HepG2 (cell line): ENCODE measurements around the gene HMGN4. TPM values are rescaled to one million over a fixed set of nuclear protein-coding genes. Genes with fewer than 3 reads are reported as not detected.

Experiments used
- DMAP1 ChIP-seq: IDR thresholded peaks from 2 replicates; pipeline ENCODE4 v1.6.1; 2016
- KLF11 ChIP-seq: IDR thresholded peaks from 2 replicates; pipeline ENCODE4 v1.6.1; 2016; ENCODE audit warnings: missing compliant biosample characterization
- PHB2 ChIP-seq: fragments of 450-650 bp; IDR thresholded peaks from 2 replicates; pipeline ENCODE4 v1.6.1; 2018; ENCODE audit not compliant: partially characterized antibody
- REL ChIP-seq: sonication (generic); formaldehyde crosslinking; conservative IDR thresholded peaks from 2 replicates; pipeline ENCODE4 v1.8.0; 2022; ENCODE audit warnings: mild to moderate bottlenecking, missing genetic modification reagents, moderate library complexity
- SPEN ChIP-seq: sonication (generic); formaldehyde crosslinking; IDR thresholded peaks from 2 replicates; pipeline ENCODE4 v1.5.1; 2020; ENCODE audit warnings: low read depth, mild to moderate bottlenecking, missing genetic modification reagents
- TBX3 ChIP-seq: fragments of 450-650 bp; IDR thresholded peaks from 2 replicates; pipeline ENCODE4 v1.6.1; 2017; ENCODE audit warnings: antibody characterized with exemption, mild to moderate bottlenecking, inconsistent platforms, borderline replicate concordance
- ZFP37 ChIP-seq: sonication (generic); formaldehyde crosslinking; IDR thresholded peaks from 2 replicates; pipeline ENCODE4 v1.4.0; 2020; ENCODE audit warnings: missing genetic modification reagents, borderline replicate concordance
- ZNF232 ChIP-seq: sonication (generic); formaldehyde crosslinking; IDR thresholded peaks from 2 replicates; pipeline ENCODE4 v1.4.0; 2020; ENCODE audit warnings: missing genetic modification reagents, borderline replicate concordance
- ZNF724P ChIP-seq: sonication (generic); formaldehyde crosslinking; IDR thresholded peaks from 2 replicates; pipeline ENCODE4 v1.8.0; 2022; ENCODE audit warnings: missing genetic modification reagents, borderline replicate concordance
- polyA plus RNA-seq, 8 experiments: library from polyadenylated mRNA; depleted of rRNA in 3 of 8; stranded (reverse) in 7 of 8; unstranded in 1 of 8; fragments of >200 nt; fragmentation: Illumina TruSeq in 4 of 8; extraction: Trizol in 4 of 8; gene quantifications; 2 replicates each; pipeline versions ENCODE4 v1.2.1 to v1.2.3, GENCODE V29; 2011 to 2016; ENCODE audit warnings: low read depth in 4 of 8, missing spikeins in 1 of 8, mixed read lengths in 1 of 8; ENCODE audit not compliant: insufficient read depth in 1 of 8
- total RNA-seq, 5 experiments: library from RNA; depleted of rRNA; stranded (reverse); fragments of >200 nt; fragmentation: Illumina TruSeq; extraction: Trizol; gene quantifications; 2 replicates each; pipeline ENCODE4 v1.2.3, GENCODE V29; 2016; ENCODE audit warnings: low read depth in 1 of 5
- TF ChIP-seq, protein P1 (sequence below): sonication (generic); formaldehyde crosslinking; IDR thresholded peaks from one replicate; pipeline ENCODE4 v1.5.1; 2020; ENCODE audit warnings: mild to moderate bottlenecking, missing genetic modification reagents; ENCODE audit errors: not compliant biosample characterization
- TF ChIP-seq, protein P2 (sequence below): sonication (generic); formaldehyde crosslinking; IDR thresholded peaks from 2 replicates; pipeline ENCODE4 v1.4.0; 2020; ENCODE audit warnings: mild to moderate bottlenecking, missing genetic modification reagents
- TF ChIP-seq, protein P3 (sequence below): sonication (generic); formaldehyde crosslinking; IDR thresholded peaks from 2 replicates; pipeline ENCODE4 v1.8.0; 2022; ENCODE audit warnings: mild to moderate bottlenecking, missing genetic modification reagents, moderate library complexity
- TF ChIP-seq, protein P4 (sequence below): fragments of 450-650 bp; IDR thresholded peaks from 2 replicates; pipeline ENCODE4 v1.6.1; 2017
- TF ChIP-seq, protein P5 (sequence below): sonication (generic); formaldehyde crosslinking; IDR thresholded peaks from 2 replicates; pipeline ENCODE4 v1.5.0; 2020; ENCODE audit warnings: missing genetic modification reagents
- TF ChIP-seq, protein P6 (sequence below): sonication (generic); formaldehyde crosslinking; IDR thresholded peaks from 2 replicates; pipeline ENCODE4 v1.9.0; 2021; ENCODE audit warnings: missing genetic modification reagents, mild to moderate bottlenecking, borderline replicate concordance

The HMGN4 gene
- total and polyA plus RNA-seq, 2 of the 13 experiments (the other 11 are each of a cell fraction or from before 2014, with no cell fraction given): 39.9 to 52.1 TPM

DNA sequence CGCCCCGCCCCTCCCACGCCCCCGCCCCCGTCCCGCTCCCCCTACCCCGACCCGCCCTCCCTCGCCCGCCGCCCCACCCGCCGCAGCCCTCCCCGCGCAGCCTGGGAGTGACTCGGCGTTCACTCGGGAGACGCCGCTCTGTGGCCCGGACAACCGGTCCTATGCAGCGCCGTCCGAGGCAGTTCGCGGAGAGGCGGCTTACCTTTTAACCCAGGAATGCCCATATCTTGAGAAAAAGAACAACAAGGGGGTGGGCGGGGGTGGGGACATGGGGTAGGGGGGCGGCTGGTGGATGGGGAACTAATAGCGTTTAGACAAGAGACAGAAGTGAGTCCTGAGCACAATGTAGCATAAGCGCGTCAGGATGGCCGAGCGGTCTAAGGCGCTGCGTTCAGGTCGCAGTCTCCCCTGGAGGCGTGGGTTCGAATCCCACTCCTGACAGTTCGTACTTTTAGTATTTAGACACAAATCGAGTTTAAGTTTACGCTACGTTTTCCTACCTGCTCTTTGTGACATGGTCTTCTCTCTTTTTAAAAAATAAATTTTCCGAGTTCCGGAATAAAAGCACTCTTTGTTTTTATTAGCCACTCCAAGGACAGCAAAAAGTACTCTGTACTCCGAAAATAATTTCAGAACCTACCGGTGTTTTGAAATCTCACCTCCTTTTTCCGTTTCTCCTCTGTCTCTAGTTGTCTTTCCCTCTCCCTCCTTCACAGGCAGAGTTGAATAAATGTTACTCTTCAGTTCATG is 17.1 kb upstream of the HMGN4 start (continued):
- TF ChIP-seq, protein P1, sequence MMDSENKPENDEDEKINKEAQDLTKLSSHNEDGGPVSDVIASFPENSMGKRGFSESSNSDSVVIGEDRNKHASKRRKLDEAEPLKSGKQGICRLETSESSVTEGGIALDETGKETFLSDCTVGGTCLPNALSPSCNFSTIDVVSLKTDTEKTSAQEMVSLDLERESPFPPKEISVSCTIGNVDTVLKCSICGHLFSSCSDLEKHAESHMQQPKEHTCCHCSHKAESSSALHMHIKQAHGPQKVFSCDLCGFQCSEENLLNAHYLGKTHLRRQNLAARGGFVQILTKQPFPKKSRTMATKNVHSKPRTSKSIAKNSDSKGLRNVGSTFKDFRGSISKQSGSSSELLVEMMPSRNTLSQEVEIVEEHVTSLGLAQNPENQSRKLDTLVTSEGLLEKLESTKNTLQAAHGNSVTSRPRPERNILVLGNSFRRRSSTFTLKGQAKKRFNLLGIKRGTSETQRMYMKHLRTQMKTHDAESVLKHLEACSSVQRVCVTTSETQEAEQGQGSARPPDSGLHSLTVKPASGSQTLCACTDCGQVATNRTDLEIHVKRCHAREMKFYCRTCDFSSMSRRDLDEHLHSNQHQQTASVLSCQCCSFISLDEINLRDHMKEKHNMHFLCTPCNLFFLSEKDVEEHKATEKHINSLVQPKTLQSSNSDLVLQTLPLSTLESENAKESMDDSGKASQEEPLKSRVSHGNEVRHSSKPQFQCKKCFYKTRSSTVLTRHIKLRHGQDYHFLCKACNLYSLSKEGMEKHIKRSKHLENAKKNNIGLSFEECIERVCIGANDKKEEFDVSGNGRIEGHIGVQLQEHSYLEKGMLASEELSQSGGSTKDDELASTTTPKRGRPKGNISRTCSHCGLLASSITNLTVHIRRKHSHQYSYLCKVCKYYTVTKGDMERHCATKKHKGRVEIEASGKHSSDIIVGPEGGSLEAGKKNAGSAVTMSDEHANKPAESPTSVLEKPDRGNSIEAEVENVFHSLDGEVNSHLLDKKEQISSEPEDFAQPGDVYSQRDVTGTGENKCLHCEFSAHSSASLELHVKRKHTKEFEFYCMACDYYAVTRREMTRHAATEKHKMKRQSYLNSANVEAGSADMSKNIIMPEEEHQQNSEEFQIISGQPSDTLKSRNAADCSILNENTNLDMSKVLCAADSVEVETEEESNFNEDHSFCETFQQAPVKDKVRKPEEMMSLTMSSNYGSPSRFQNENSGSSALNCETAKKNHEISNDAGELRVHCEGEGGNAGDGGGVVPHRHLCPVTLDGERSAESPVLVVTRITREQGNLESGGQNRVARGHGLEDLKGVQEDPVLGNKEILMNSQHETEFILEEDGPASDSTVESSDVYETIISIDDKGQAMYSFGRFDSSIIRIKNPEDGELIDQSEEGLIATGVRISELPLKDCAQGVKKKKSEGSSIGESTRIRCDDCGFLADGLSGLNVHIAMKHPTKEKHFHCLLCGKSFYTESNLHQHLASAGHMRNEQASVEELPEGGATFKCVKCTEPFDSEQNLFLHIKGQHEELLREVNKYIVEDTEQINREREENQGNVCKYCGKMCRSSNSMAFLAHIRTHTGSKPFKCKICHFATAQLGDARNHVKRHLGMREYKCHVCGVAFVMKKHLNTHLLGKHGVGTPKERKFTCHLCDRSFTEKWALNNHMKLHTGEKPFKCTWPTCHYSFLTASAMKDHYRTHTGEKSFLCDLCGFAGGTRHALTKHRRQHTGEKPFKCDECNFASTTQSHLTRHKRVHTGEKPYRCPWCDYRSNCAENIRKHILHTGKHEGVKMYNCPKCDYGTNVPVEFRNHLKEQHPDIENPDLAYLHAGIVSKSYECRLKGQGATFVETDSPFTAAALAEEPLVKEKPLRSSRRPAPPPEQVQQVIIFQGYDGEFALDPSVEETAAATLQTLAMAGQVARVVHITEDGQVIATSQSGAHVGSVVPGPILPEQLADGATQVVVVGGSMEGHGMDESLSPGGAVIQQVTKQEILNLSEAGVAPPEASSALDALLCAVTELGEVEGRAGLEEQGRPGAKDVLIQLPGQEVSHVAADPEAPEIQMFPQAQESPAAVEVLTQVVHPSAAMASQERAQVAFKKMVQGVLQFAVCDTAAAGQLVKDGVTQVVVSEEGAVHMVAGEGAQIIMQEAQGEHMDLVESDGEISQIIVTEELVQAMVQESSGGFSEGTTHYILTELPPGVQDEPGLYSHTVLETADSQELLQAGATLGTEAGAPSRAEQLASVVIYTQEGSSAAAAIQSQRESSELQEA: no peak
- TF ChIP-seq, protein P2, sequence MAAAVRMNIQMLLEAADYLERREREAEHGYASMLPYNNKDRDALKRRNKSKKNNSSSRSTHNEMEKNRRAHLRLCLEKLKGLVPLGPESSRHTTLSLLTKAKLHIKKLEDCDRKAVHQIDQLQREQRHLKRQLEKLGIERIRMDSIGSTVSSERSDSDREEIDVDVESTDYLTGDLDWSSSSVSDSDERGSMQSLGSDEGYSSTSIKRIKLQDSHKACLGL (CRISPR knock-in tag): no peak
- TF ChIP-seq ZFP37 (CRISPR knock-in tag) (0 out of 2 replicates have a peak, but pooled peaks have one; percentile 50), SPEN (CRISPR knock-in tag) (peak; percentile 42; the same call in 1 of the 2 replicates), REL (0 out of 2 replicates have a peak, but pooled peaks have one; percentile 42), ZNF232 (CRISPR knock-in tag) (peak; percentile 57; the same call in 1 of the 2 replicates), TBX3 (no peak), KLF11 (CRISPR knock-in tag) (peak; percentile 82; the same call in 1 of the 2 replicates), ZNF724P (CRISPR knock-in tag) (peak; percentile 20), PHB2 (no peak), DMAP1 (CRISPR knock-in tag) (no peak; the same call in none of the 2 replicates)
- TF ChIP-seq, protein P3, sequence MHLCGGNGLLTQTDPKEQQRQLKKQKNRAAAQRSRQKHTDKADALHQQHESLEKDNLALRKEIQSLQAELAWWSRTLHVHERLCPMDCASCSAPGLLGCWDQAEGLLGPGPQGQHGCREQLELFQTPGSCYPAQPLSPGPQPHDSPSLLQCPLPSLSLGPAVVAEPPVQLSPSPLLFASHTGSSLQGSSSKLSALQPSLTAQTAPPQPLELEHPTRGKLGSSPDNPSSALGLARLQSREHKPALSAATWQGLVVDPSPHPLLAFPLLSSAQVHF (CRISPR knock-in tag): no peak
- TF ChIP-seq, protein P4, sequence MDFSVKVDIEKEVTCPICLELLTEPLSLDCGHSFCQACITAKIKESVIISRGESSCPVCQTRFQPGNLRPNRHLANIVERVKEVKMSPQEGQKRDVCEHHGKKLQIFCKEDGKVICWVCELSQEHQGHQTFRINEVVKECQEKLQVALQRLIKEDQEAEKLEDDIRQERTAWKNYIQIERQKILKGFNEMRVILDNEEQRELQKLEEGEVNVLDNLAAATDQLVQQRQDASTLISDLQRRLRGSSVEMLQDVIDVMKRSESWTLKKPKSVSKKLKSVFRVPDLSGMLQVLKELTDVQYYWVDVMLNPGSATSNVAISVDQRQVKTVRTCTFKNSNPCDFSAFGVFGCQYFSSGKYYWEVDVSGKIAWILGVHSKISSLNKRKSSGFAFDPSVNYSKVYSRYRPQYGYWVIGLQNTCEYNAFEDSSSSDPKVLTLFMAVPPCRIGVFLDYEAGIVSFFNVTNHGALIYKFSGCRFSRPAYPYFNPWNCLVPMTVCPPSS: no peak
- TF ChIP-seq, protein P5, sequence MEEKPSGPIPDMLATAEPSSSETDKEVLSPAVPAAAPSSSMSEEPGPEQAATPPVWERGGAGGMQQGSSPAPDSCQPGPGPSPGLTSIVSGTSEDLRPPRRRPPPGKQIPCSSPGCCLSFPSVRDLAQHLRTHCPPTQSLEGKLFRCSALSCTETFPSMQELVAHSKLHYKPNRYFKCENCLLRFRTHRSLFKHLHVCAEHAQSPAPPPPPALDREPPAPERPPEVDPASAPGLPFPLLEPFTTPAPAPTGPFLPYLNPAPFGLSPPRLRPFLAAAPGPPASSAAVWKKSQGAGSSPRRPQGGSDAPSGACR: 0 out of 2 replicates have a peak, but pooled peaks have one; percentile 34
- TF ChIP-seq, protein P6, sequence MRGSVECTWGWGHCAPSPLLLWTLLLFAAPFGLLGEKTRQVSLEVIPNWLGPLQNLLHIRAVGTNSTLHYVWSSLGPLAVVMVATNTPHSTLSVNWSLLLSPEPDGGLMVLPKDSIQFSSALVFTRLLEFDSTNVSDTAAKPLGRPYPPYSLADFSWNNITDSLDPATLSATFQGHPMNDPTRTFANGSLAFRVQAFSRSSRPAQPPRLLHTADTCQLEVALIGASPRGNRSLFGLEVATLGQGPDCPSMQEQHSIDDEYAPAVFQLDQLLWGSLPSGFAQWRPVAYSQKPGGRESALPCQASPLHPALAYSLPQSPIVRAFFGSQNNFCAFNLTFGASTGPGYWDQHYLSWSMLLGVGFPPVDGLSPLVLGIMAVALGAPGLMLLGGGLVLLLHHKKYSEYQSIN (CRISPR knock-in tag): no peak
